ENCODE data around the gene FGF5.
"Not testable (repeated sequence)": the region's sequence is repeated elsewhere in the genome, so short reads cannot be mapped to it uniquely, and the experiment has no call there.

FGF5 gene

DNA sequence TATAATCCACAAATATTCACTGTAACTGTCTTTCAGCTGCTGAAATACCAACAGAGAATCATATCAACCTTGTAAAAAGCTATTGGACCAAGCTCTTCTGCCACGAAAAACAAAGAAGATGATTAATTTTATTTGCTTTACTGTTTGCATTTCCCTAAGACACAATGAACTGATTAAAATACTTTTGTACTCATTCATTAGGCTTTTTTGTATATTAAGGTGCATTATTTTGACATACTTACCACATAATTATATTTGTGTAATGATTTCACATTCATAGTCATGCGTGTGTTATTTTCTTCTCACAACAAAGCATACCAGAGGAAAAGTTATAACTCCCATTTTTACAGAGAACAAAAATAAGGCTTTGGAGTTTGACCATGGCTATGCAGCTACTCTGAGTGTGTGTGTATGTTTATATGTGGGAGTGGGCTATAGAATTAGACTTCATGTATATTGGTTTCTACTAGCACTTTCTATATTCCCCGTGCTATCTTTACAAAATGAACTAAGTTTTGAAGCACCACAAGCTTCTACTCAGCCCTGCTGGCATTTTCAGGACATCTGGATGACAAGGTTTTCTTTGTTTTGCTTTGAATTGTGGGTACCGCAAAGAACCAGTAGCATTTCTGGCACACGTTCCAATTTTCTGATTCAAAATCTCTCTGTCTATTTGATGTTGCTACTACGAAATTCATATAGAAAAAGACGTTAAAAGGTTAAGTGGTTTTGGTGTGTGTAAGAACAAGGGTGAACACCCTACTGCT, 11.0 kb upstream of the FGF5 start:
- no peak for DNase-seq

- no peak for DNase-seq
These were observed 8.6 kb upstream of the FGF5 start for GRCh38 chr4:80257851-80258250.

- DNase-seq, result peak; percentile 11
These were observed 7.5 kb upstream of the FGF5 start for GRCh38 chr4:80259012-80259411.

DNA sequence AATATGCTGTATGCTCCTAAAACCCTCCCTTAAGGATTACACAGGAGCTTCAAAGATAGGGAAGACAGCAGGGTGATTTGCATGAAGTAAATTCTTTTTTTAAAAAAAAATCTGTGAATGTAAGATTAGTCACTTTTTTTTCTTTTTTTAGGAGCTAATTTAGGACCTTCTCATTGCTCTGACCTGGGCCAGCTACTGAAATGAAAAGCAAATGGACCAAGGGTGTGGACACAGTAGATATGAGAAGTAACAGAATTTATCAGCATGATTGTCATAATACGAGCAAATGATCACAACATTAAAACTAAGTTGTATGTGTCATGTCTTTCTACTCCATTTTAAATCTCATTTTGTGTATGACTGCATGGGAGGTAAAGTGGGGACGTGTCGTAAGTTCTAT, 6.6 kb upstream of the FGF5 start:
- DNase-seq, result no peak

GRCh38 chr4:80261989-80262600, 4.4 kb upstream of the FGF5 start:
- no peak for DNase-seq

DNA sequence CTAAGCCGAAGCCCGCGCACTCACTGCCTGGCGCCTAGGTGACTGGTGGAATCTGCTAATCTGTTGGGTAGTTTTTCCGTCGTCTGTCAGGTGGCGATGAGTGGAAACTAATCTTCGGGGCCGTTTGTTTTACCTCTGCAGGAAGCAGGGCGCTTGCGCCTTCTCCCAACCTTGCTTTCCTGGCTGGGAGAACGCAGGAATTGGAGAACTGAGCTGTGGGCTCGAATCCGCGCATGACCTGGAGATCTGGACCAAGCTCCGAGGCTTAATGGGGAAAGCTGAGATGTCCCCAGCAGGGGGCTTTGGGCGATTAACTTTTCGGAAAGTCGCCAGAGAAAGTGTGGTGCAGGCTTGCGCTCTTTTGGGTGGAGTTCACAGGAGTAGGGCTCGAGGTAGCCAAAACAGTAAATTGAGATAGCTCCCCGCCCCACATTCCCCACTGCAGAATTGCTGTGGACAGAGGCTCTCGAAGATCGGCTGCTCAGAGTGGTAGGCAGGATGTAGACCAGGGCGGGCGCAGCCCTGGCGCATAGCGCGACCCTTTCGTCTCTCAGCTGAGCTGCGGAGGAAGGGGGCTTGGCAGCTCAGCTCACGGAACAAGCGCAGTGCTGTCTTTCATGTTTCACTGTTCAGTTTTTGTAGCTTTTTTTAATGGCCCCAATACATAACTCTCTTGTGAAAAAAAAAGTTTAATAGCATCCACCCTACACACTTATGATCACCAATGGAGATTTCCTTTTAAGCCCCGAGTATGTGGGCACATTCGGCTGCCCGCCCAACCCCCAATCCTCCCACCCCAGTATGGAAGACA, 2.7 kb upstream of the FGF5 start:
- DNase-seq, result no peak

DNA sequence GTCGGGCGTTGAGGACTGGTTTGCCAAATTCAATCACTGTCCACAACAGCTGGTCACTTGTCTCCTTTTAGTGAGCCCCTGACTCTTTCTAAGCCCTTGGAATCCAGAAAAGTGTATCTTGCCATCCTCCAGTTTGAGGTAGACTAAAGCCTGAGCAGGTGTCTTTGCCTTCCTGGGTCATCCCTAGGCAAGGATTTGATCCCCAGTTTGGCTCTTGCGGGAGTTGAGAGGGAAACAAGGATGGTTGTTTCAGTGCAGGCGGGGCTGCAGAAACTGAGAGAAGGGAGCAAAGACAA, 2.2 kb upstream of the FGF5 start:
- DNase-seq, result no peak

DNA sequence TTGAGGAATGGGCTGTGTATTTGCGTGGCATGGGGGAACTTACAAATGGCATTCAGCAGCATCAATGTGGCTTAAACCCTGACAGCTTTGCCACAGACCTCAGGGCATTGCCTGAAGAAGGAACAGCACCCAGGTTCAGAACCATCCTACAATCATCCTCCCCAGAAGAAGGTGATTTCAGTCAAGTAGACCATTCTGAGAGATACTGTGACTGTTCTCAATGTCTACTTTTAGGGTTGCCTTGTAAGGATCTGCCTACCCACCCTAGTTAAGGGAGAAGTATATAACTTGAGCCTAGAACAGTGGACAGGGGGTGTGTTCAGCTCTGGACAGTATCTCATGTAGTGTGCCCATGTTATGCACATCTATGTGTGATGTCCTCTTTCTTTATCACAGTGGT, 1.6 kb upstream of the FGF5 start:
- no peak for DNase-seq

DNA sequence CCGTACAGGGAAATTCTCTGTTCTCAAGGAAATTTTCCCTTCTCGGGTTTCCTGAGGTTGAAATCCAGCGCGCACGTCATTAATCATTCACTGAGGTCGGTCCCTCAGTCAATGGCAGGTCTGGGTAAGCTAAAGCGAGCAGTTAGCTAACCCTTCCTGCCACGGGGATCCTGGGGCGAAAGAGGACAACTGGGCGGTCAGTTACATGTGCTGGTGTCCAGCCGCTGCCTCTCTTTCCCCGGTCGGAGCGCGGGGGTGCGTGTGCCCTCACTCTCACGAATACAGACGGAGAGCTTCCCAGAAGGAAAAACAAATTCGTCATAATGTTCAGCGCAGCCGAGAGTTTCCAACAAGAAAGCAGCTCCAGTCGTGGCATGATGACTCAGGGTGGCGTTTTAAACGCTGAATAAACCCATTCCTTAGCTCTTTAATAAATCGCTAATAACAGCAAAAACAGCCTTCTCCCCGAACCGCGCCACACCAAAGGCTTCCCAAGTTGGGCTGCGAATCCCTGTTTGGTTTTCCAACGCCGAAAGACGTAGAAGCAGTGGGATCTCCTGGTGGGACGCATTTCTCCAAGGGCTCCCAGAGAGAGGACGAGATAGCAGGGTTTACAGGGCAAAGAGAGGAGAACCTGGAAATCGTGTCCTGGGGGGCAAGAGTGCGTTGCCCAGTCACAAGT, 752 bp upstream of the FGF5 start:
- DNase-seq, result peak; percentile 10

DNA sequence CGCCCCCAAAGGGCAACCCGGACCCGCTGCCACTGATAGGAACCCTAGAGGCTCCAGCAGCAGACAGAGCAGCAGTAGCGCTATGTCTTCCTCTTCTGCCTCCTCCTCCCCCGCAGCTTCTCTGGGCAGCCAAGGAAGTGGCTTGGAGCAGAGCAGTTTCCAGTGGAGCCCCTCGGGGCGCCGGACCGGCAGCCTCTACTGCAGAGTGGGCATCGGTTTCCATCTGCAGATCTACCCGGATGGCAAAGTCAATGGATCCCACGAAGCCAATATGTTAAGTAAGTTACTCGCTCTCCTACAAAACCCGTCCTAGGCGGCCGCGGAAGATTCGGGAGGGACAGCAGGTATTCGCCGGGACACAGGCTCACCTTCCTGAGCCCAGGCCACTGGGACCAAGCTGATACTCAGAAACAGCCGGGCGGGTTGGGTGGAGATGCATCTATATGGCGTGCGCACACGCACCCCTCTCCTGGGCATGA, 477 bp downstream of the FGF5 start:
- DNase-seq, result no peak

GRCh38 chr4:80268081-80268823, 1.8 kb downstream of the FGF5 start:
- no peak for DNase-seq

DNA sequence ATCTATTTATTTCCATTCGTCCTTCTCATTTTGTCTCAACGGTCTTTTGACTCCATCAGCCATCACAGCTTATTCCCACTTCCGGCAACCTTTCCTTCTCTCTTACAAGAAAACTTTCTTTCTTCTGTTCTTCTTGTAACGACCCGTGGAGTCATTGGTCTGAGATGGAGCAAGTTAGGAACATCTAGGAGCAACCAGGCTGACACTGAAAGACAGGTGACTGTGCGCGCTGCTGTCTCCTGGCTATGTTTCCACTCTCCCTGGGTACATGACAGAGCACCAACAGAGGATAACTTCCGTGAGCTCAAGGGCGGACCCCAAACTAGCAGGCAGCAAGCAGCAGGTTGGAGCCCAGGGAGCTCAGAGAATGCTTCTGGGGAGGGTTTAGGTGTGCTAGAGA, 2.5 kb downstream of the FGF5 start:
- no peak for DNase-seq

- no peak for DNase-seq
These were observed 3.9 kb downstream of the FGF5 start for GRCh38 chr4:80270321-80270720.

GRCh38 chr4:80270868-80271267, 4.4 kb downstream of the FGF5 start:
- DNase-seq, result no peak

DNA sequence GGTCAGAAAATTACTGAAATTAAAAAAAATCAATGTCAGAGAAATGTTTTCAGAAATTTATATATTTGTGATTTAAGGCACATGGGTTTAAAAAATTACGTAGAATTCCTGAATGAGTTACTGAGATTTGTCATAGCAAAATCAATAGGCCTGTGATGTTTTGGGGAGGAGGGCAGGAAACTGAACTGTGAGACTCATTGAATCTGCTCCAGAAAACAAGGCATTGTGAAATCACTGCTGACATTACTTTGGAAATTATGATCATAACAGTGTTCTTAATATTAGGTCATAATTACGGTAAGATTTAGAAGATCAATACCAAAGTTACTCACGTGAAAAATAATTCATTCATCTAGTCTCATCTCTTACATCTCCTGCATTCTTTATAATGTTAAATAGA, 5.3 kb downstream of the FGF5 start:
- no peak for DNase-seq

DNA sequence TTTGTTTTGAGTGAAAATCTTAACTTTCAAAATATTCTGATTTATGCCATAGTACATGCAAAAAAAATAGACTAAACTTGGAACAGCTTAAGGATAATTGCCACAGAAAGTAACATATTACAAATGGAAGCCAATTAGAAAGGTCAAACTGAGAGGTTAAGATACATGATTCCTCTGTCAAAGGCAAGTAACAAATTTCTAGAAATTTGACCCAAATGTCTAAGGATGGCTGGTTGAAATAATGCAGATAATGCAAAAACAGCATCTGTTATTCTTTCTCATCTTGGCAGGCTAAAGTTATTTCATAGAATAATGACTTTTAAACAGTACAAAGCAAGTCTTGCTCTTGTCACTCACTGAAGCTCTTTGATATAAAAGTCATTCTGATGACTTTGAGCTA, 10.5 kb downstream of the FGF5 start:
- no peak for DNase-seq

DNA sequence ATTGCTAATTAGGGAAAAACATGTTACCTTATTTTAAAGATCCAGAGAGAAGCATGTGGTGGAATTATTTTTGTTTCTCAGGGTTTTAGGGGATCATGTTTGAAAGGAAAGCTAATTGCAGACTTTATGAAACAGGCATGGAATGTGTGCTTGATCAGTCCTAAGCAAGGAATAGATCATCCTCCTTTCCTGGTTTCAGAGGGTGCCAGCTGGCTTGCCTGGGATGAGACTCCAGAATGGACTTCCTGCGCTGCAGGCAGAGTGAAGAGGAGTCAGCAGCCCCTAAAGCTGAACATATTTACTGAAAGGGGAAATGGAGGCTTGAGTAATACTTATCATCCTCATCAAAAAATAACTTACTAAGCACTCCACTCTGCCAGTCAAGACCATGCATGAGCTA, 13.3 kb downstream of the FGF5 start:
- no peak for DNase-seq

GRCh38 chr4:80286451-80286850, 20.0 kb downstream of the FGF5 start:
- DNase-seq, result no peak

GRCh38 chr4:80290665-80291064, 24.2 kb downstream of the FGF5 start:
- DNase-seq, result not testable (repeated sequence)

GRCh38 chr4:80294206-80294605, 27.7 kb downstream of the FGF5 start:
- DNase-seq, result no peak

GRCh38 chr4:80295336-80295735, 28.9 kb downstream of the FGF5 start:
- DNase-seq, result no peak

DNA sequence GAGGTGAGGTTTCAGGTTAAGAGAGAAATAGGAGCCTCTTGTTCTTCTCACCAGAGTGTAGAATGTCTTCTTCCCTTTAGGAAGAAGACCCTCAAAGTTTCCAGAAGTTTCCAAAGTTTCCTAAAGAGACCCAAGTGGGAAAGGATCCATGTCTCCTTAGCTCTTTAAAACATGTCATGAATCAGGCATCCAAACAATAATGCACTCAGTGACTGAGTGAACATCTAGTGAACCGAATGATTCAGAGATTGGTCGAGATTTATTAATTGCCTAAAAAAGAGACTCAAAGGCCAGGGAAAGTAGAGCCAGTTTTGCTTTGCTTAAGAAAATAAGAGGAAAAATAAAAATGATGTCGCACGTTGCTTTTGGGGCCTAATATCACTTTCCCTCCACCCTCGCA, 29.4 kb downstream of the FGF5 start:
- DNase-seq, result no peak

DNA sequence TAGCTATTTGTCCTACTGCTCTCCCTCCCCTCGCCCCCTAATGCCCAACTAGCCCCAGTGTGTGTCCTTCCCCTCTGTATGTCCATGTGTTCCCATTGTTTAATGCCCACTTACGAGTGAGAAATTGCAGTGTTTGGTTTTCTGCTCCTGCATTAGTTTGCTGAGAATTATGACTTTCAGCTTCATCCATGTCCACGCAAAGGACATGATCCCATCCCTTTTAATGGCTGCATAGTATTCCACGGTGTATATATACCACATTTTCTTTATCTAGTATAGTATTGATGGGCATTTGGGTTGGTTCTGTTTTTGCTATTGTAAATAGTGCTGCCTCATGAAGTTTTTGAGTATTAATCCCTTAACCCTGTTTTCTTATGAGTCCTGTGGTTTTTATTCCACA, 35.4 kb downstream of the FGF5 start:
- DNase-seq, result no peak
